SK-N-MC (cell line): ENCODE results near the gene TMEM127.

Experiments
- EZH2 ChIP-seq: fragments of 200-600 bp; sonication (generic); IDR thresholded peaks from one replicate; pipeline ENCODE4 v1.6.1; 2017; ENCODE audit warnings: antibody characterized with exemption
- FOXP2 ChIP-seq: optimal IDR thresholded peaks from 2 replicates; pipeline ENCODE3; 2011; ENCODE audit warnings: mild to moderate bottlenecking, moderate library complexity; ENCODE audit not compliant: insufficient read depth; ENCODE audit errors: extremely low read length, control extremely low read depth
- POLR2AphosphoS5 ChIP-seq: IDR thresholded peaks from 2 replicates; pipeline ENCODE4 v1.6.1; 2012; ENCODE audit warnings: mild to moderate bottlenecking, low read depth, low read length, borderline replicate concordance

DNA sequence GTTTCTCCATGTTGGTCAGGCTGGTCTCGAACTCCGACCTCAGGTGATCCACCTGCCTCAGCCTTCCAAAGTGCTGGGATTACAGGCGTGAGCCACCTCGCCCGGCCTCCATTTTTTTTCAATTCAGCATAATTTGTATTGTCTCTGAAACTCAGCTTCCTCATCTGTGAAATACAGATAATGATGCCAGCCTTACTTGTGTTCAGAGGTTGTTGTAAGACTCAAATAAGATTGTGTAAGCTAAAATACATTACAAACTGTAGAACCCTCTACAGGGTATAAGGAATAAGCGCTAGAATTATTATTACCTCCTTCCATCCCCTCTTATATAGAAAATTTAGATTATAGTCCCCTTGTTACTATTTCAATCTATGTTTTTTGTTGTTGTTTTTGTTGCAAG is 32.4 kb downstream of the TMEM127 start:
- TF ChIP-seq POLR2AphosphoS5, result no peak
- no peak for TF ChIP-seq EZH2
- no peak for TF ChIP-seq FOXP2
